NOMO-1 treated with DMSO at 0.1 percent for 48 hours (cell line): ENCODE data around the gene INO80B.
"Not testable (repeated sequence)": the region's sequence is repeated elsewhere in the genome, so short reads cannot be mapped to it uniquely, and the experiment has no call there.

Source experiments
- DNase-seq: peaks from one replicate; lab custom pipeline; 2025; ENCODE audit not compliant: unreplicated experiment; lab: John Stamatoyannopoulos, UW

INO80B gene

GRCh38 chr2:74474899-74475298 is 20.0 kb downstream of the INO80B start:
- no peak for DNase-seq

- no peak for DNase-seq
Observed at GRCh38 chr2:74481431-74481830, 26.5 kb downstream of the INO80B start.

GRCh38 chr2:74481961-74482800 is 27.3 kb downstream of the INO80B start:
- peak; percentile 71 for DNase-seq

- peak; percentile 96 for DNase-seq
Observed at GRCh38 chr2:74482801-74483674, 28.2 kb downstream of the INO80B start, which contains the start of the genes CCDC142 and TTC31. Gene CCDC142, minus strand, starts transcription at chr2:74482998. Its CDS starts 161 bp downstream, at chr2:74482837. Gene TTC31, plus strand, starts transcription at chr2:74483081. Its CDS starts 15 bp downstream, at chr2:74483096.

GRCh38 chr2:74483675-74484164 is 28.8 kb downstream of the INO80B start:
- not testable (repeated sequence) for DNase-seq

- DNase-seq: no peak
Observed at GRCh38 chr2:74486141-74486540, 31.3 kb downstream of the INO80B start.

- no peak for DNase-seq
Observed at GRCh38 chr2:74488643-74489481, 34.0 kb downstream of the INO80B start.

- DNase-seq: no peak
Observed at GRCh38 chr2:74489906-74490305, 35.0 kb downstream of the INO80B start.

GRCh38 chr2:74491648-74492544 is 37.0 kb downstream of the INO80B start:
- no peak for DNase-seq

GRCh38 chr2:74493546-74493945 is 38.7 kb downstream of the INO80B start:
- DNase-seq: no peak

- no peak for DNase-seq
Observed at GRCh38 chr2:74495440-74495839, 40.6 kb downstream of the INO80B start.

GRCh38 chr2:74496997-74497776 is 42.3 kb downstream of the INO80B start:
- DNase-seq: no peak

GRCh38 chr2:74497777-74498499 is 43.1 kb downstream of the INO80B start:
- DNase-seq: no peak

- peak; percentile 16 for DNase-seq
Observed at GRCh38 chr2:74498500-74499266, 43.8 kb downstream of the INO80B start.

- no peak for DNase-seq
Observed at GRCh38 chr2:74499267-74499939, 44.5 kb downstream of the INO80B start, which contains the start of gene LBX2. Gene LBX2, minus strand, starts transcription at chr2:74499603. Its CDS starts 66 bp downstream, at chr2:74499537.

- no peak for DNase-seq
Observed at GRCh38 chr2:74499940-74500577, 45.2 kb downstream of the INO80B start.
